ENCODE measurements around the gene RPL19.

The RPL19 gene

DNA sequence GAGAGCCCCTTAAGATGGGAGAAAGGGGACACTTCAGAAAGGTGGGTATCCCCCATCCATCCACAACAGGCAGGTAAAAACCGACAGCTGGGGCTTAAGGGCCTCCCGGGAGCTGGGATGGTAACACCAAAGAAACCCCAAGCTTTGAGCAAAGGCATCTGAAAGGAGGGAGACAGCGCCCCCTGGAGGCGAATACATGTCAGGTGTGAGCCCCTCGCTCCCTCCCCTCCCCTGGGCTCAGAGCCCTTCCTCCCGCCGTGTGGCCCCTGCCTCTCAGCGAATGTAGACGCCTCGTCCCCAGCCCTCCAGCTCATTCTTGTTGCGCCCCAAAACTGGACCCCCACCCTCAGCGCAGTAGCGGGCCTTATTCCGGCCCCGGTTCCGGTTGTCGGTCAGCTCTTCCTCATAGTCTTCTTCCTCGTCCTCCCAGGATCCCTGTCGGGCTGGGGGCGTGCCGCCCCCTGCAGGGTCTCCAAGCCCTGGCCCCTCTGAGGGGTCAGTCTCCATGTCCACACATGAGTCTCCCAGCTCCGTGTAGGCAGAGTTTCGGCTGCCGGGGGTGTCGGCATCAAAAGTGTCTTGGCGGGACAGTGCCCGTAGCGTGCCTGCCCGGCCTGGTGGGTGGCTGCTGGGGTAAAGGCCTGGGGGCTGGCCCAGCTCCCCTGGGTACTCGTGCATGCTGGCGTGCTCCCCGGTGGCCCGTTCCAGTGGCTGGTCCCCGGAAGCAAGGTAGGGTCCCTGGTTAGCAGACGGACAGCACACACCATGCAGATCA is 25.0 kb upstream of the RPL19 start:
- TF ChIP-seq CTCF (IDR thresholded peaks at IDR 0.05; ENCODE audit: unreplicated experiment in 3 of 3): peak; percentile 85 to 90 (median 86)
- no peaks in the 10 kb centered on the region for H3K27me3 Mint-ChIP-seq (ENCODE audit: low read depth)
- peaks cover 28% of the 10 kb centered on the region for H3K36me3 Mint-ChIP-seq (ENCODE audit: low read depth)
- no peak overlapping the region for H3K4me3 Mint-ChIP-seq
- no peak overlapping the region for H3K27ac Mint-ChIP-seq
- H3K4me1 Mint-ChIP-seq: no peaks in the 10 kb centered on the region
- no peaks in the 10 kb centered on the region for H3K9me3 Mint-ChIP-seq

DNA sequence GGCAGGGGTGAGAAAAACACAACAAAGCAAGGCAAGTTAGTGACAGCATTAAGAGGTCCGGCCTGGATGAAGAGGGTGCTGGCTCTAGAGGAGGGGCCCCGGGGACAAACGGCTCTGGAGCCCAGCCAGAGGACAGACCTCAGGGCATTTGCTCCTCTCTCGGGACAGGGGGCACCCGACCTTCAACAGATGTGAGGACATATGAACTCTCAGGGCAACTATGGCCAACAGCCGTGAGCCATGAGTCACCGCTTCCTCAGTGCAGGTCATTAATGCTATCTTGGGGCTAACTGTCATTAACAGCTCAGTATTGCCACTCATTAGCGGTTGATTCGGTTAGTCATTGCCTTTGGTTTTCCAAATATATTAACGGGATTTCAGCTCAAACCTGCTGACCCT is 24.4 kb upstream of the RPL19 start:
- Mint-ChIP-seq H3K4me1 (no peaks in the 10 kb centered on the region), H3K27me3 (ENCODE audit: low read depth) (no peaks in the 10 kb centered on the region), H3K4me3 (no peak overlapping the region), H3K36me3 (ENCODE audit: low read depth) (peaks cover 28% of the 10 kb centered on the region), H3K9me3 (no peaks in the 10 kb centered on the region), H3K27ac (no peak overlapping the region)
- no peak for TF ChIP-seq CTCF (IDR thresholded peaks at IDR 0.05; ENCODE audit: unreplicated experiment in 3 of 3)

GRCh38 chr17:39177256-39177655 is 22.8 kb upstream of the RPL19 start:
- Mint-ChIP-seq H3K36me3 (ENCODE audit: low read depth) (peaks cover 31% of the 10 kb centered on the region), H3K4me1 (no peaks in the 10 kb centered on the region), H3K9me3 (no peaks in the 10 kb centered on the region), H3K4me3 (no peak overlapping the region), H3K27ac (no peak overlapping the region), H3K27me3 (ENCODE audit: low read depth) (no peaks in the 10 kb centered on the region)
- TF ChIP-seq CTCF (IDR thresholded peaks at IDR 0.05; ENCODE audit: unreplicated experiment in 3 of 3): no peak

DNA sequence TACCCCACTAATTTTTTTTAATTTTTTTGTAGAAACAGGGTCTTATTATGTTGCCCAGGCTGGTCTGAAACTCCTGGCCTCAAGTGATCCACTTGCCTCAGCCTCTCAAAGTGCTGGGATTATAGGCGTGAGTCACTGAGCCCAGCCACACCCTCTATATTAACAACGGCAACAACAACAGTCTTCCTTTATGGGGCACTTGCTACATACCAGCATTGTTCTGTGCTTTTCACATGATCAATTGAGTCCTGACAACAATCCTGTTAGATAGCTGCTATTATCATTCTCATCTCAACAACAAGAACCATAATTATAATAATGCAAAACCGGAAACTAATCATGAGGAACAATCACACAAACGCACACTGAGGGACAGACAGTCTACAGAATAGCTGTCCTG is 21.5 kb upstream of the RPL19 start:
- no peak overlapping the region for H3K4me3 Mint-ChIP-seq
- H3K9me3 Mint-ChIP-seq: no peaks in the 10 kb centered on the region
- H3K36me3 Mint-ChIP-seq (ENCODE audit: low read depth): peaks cover 40% of the 10 kb centered on the region
- no peak overlapping the region for H3K27ac Mint-ChIP-seq
- no peaks in the 10 kb centered on the region for H3K4me1 Mint-ChIP-seq
- TF ChIP-seq CTCF (IDR thresholded peaks at IDR 0.05; ENCODE audit: unreplicated experiment in 3 of 3): no peak
- H3K27me3 Mint-ChIP-seq (ENCODE audit: low read depth): no peaks in the 10 kb centered on the region

DNA sequence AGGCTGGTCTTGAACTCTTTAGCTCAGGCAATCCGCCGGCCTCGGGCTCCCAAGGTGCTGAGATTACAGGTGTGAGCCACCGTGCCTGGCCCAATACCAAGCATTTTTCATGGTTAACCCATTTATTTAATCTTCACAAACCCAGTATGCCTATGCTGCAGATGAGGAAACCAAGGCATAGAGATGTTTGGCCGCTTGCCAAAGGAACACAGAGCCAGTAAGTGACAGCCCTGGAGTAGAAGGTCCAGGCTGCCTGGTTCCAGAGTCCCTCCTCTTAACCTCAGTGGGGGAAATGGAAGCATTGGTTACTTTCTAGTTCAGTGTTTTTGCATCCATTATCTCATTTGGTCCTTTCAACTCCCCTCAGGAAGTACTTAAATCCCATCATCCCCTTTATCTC is 18.8 kb upstream of the RPL19 start:
- Mint-ChIP-seq H3K4me1 (no peaks in the 10 kb centered on the region), H3K27ac (no peak overlapping the region), H3K4me3 (no peak overlapping the region), H3K36me3 (ENCODE audit: low read depth) (peaks cover 48% of the 10 kb centered on the region), H3K9me3 (no peaks in the 10 kb centered on the region), H3K27me3 (ENCODE audit: low read depth) (no peaks in the 10 kb centered on the region)
- TF ChIP-seq CTCF (IDR thresholded peaks at IDR 0.05; ENCODE audit: unreplicated experiment in 3 of 3): no peak

- no peak overlapping the region for H3K4me3 Mint-ChIP-seq
- H3K27me3 Mint-ChIP-seq (ENCODE audit: low read depth): no peaks in the 10 kb centered on the region
- no peak for TF ChIP-seq CTCF (IDR thresholded peaks at IDR 0.05; ENCODE audit: unreplicated experiment in 3 of 3)
- peaks cover 31% of the 10 kb centered on the region for H3K36me3 Mint-ChIP-seq (ENCODE audit: low read depth)
- H3K9me3 Mint-ChIP-seq: no peaks in the 10 kb centered on the region
- no peak overlapping the region for H3K27ac Mint-ChIP-seq
- no peaks in the 10 kb centered on the region for H3K4me1 Mint-ChIP-seq
Measured at GRCh38 chr17:39183045-39183444, 17.0 kb upstream of the RPL19 start.
